Amniotic epithelial cell (primary cell): ENCODE data around the gene NAV2.
A peak's percentile ranks its signal among the peaks of the same experiment; 100 is the strongest.

ENCODE experiments used
- DNase-seq: peaks from one replicate; pipeline ENCODE4 v3.0.0-alpha.2; 2010; ENCODE audit warnings: low read depth

The NAV2 gene

GRCh38 chr11:19712281-19713195, at the start of gene NAV2:
Gene NAV2 (plus strand): TSS chr11:19712837. CDS start chr11:19713696, 859 bp downstream.
- DNase-seq: peak; percentile 82

- DNase-seq: no peak
These were observed 49.4 kb upstream of the NAV2 start for GRCh38 chr11:19663206-19663605.

- peak; percentile 67 for DNase-seq
These were observed 47.6 kb upstream of the NAV2 start for GRCh38 chr11:19664886-19665548.

GRCh38 chr11:19666951-19667350, 45.7 kb upstream of the NAV2 start:
- no peak for DNase-seq

GRCh38 chr11:19669511-19669910, 43.1 kb upstream of the NAV2 start:
- no peak for DNase-seq

- no peak for DNase-seq
These were observed 42.4 kb upstream of the NAV2 start for GRCh38 chr11:19670030-19670791.

GRCh38 chr11:19672586-19673206, 39.9 kb upstream of the NAV2 start:
- DNase-seq: peak; percentile 37

GRCh38 chr11:19673924-19674729, 38.5 kb upstream of the NAV2 start:
- DNase-seq: no peak

GRCh38 chr11:19674836-19675235, 37.8 kb upstream of the NAV2 start:
- DNase-seq: no peak

- no peak for DNase-seq
These were observed 37.2 kb upstream of the NAV2 start for GRCh38 chr11:19675397-19675796.

- no peak for DNase-seq
These were observed 35.9 kb upstream of the NAV2 start for GRCh38 chr11:19676475-19677380.

GRCh38 chr11:19677381-19678080, 35.1 kb upstream of the NAV2 start:
- DNase-seq: no peak

- peak; percentile 78 for DNase-seq
These were observed 32.4 kb upstream of the NAV2 start for GRCh38 chr11:19679952-19680828.

GRCh38 chr11:19680829-19681368, 31.7 kb upstream of the NAV2 start:
- peak; percentile 17 for DNase-seq

- no peak for DNase-seq
These were observed 29.4 kb upstream of the NAV2 start for GRCh38 chr11:19683141-19683805.

GRCh38 chr11:19683862-19684491, 28.7 kb upstream of the NAV2 start:
- DNase-seq: no peak

GRCh38 chr11:19686234-19686633, 26.4 kb upstream of the NAV2 start:
- DNase-seq: no peak
